Measurements from ENCODE around the gene SLC6A13.

GRCh38 chr12:172732-173161, 89.9 kb downstream of the SLC6A13 start:
- TF ChIP-seq, protein P1, sequence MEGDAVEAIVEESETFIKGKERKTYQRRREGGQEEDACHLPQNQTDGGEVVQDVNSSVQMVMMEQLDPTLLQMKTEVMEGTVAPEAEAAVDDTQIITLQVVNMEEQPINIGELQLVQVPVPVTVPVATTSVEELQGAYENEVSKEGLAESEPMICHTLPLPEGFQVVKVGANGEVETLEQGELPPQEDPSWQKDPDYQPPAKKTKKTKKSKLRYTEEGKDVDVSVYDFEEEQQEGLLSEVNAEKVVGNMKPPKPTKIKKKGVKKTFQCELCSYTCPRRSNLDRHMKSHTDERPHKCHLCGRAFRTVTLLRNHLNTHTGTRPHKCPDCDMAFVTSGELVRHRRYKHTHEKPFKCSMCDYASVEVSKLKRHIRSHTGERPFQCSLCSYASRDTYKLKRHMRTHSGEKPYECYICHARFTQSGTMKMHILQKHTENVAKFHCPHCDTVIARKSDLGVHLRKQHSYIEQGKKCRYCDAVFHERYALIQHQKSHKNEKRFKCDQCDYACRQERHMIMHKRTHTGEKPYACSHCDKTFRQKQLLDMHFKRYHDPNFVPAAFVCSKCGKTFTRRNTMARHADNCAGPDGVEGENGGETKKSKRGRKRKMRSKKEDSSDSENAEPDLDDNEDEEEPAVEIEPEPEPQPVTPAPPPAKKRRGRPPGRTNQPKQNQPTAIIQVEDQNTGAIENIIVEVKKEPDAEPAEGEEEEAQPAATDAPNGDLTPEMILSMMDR (IDR thresholded peaks at IDR 0.05): no peak
- no peak for TF ChIP-seq JUN (IDR thresholded peaks at IDR 0.05)
- no peak for TF ChIP-seq RAD21 (conservative IDR thresholded peaks at IDR 0.05 in 1 of 2, IDR thresholded peaks at IDR 0.05 in 1 of 2)
- TF ChIP-seq EP300 (IDR thresholded peaks at IDR 0.05): no peak
- no peak for TF ChIP-seq POLR2A (IDR thresholded peaks at IDR 0.05; ENCODE audit: low read length)
- TF ChIP-seq SMC3 (IDR thresholded peaks at IDR 0.05): no peak
- TF ChIP-seq CEBPB (IDR thresholded peaks at IDR 0.05): no peak
- TF ChIP-seq ZNF302 (CRISPR knock-in tag; IDR thresholded peaks at IDR 0.05): no peak
- TF ChIP-seq, protein P2, sequence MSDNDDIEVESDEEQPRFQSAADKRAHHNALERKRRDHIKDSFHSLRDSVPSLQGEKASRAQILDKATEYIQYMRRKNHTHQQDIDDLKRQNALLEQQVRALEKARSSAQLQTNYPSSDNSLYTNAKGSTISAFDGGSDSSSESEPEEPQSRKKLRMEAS (IDR thresholded peaks at IDR 0.05): no peak
- TF ChIP-seq BHLHE40 (IDR thresholded peaks at IDR 0.05; ENCODE audit: low read depth, low read length): no peak
